HUDEP-2 (cell line): ENCODE data around the gene ZMYND8.
"Not testable (repeated sequence)": the region's sequence is repeated elsewhere in the genome, so short reads cannot be mapped to it uniquely, and the experiment has no call there.

Experiments used
- DNase-seq, 76 experiments: peaks; one replicate each; lab custom pipeline; 2025; ENCODE audit not compliant: unreplicated experiment in 76 of 76; lab: John Stamatoyannopoulos, UW

The ZMYND8 gene

GRCh38 chr20:47253872-47254271 lies 102.6 kb downstream of the ZMYND8 start:
- no peak for DNase-seq

GRCh38 chr20:47252879-47253307 lies 103.6 kb downstream of the ZMYND8 start:
- DNase-seq: no peak

- DNase-seq: no peak
Measured at GRCh38 chr20:47251154-47252020, 105.1 kb downstream of the ZMYND8 start.

- no peak for DNase-seq
Measured at GRCh38 chr20:47250360-47250759, 106.1 kb downstream of the ZMYND8 start.

- no peak for DNase-seq
Measured at GRCh38 chr20:47249913-47250312, 106.6 kb downstream of the ZMYND8 start.

- DNase-seq: no peak
Measured at GRCh38 chr20:47248448-47248966, 108.0 kb downstream of the ZMYND8 start.

GRCh38 chr20:47247972-47248371 lies 108.5 kb downstream of the ZMYND8 start:
- no peak for DNase-seq

- DNase-seq: no peak
Measured at GRCh38 chr20:47246061-47246777, 110.3 kb downstream of the ZMYND8 start.

GRCh38 chr20:47245166-47245565 lies 111.3 kb downstream of the ZMYND8 start:
- not testable (repeated sequence) for DNase-seq

GRCh38 chr20:47244451-47244850 lies 112.0 kb downstream of the ZMYND8 start:
- DNase-seq: no peak

GRCh38 chr20:47243532-47244305 lies 112.8 kb downstream of the ZMYND8 start:
- no peak for DNase-seq

- no peak for DNase-seq
Measured at GRCh38 chr20:47243003-47243402, 113.5 kb downstream of the ZMYND8 start.

- DNase-seq: no peak
Measured at GRCh38 chr20:47241345-47241781, 115.1 kb downstream of the ZMYND8 start.

GRCh38 chr20:47240096-47240495 lies 116.4 kb downstream of the ZMYND8 start:
- not testable (repeated sequence) for DNase-seq

- no peak for DNase-seq
Measured at GRCh38 chr20:47239719-47240067, 116.8 kb downstream of the ZMYND8 start.

GRCh38 chr20:47238780-47239718 lies 117.5 kb downstream of the ZMYND8 start:
- no peak for DNase-seq

GRCh38 chr20:47237715-47238114 lies 118.8 kb downstream of the ZMYND8 start:
- no peak for DNase-seq

GRCh38 chr20:47236639-47236900 lies 119.9 kb downstream of the ZMYND8 start:
- no peak for DNase-seq

- DNase-seq: no peak
Measured at GRCh38 chr20:47235853-47236638, 120.5 kb downstream of the ZMYND8 start.
